HepG2 (cell line): ENCODE results near the gene SOAT2. TPM values are rescaled to one million over a fixed set of nuclear protein-coding genes. Genes with fewer than 3 reads are reported as not detected.

Source experiments
- CEBPZ ChIP-seq: IDR thresholded peaks from 2 replicates; pipeline ENCODE4 v1.6.1; 2012; ENCODE audit warnings: low read length, improper control_type of control experiment
- DMAP1 ChIP-seq: IDR thresholded peaks from 2 replicates; pipeline ENCODE4 v1.6.1; 2016
- ELF3 ChIP-seq: IDR thresholded peaks from 2 replicates; pipeline ENCODE4 v1.6.1; 2016; ENCODE audit warnings: missing genetic modification reagents, missing compliant biosample characterization
- KIAA2018 ChIP-seq: sonication (generic); formaldehyde crosslinking; IDR thresholded peaks from 2 replicates; pipeline ENCODE4 v1.5.0; 2020; ENCODE audit warnings: mild to moderate bottlenecking, missing genetic modification reagents, borderline replicate concordance
- LRRFIP1 ChIP-seq: sonication (generic); formaldehyde crosslinking; conservative IDR thresholded peaks from 2 replicates; pipeline ENCODE4 v1.4.0; 2020; ENCODE audit warnings: missing genetic modification reagents
- TFDP1 ChIP-seq: IDR thresholded peaks from 2 replicates; pipeline ENCODE4 v1.6.1; 2016; ENCODE audit warnings: missing compliant biosample characterization, missing genetic modification reagents, borderline replicate concordance
- THAP7 ChIP-seq: sonication (generic); formaldehyde crosslinking; IDR thresholded peaks from 2 replicates; pipeline ENCODE4 v1.8.1; 2023; ENCODE audit warnings: mild to moderate bottlenecking, missing genetic modification reagents
- ZNF230 ChIP-seq: sonication (generic); formaldehyde crosslinking; IDR thresholded peaks from 2 replicates; pipeline ENCODE4 v1.4.0; 2020; ENCODE audit warnings: mild to moderate bottlenecking, missing genetic modification reagents
- ZNF232 ChIP-seq: sonication (generic); formaldehyde crosslinking; IDR thresholded peaks from 2 replicates; pipeline ENCODE4 v1.4.0; 2020; ENCODE audit warnings: missing genetic modification reagents, borderline replicate concordance
- ZNF234 ChIP-seq: sonication (generic); formaldehyde crosslinking; conservative IDR thresholded peaks from 2 replicates; pipeline ENCODE4 v1.5.1; 2020; ENCODE audit warnings: mild to moderate bottlenecking, missing genetic modification reagents
- ZNF235 ChIP-seq: sonication (generic); formaldehyde crosslinking; IDR thresholded peaks from 2 replicates; pipeline ENCODE4 v1.8.1; 2023; ENCODE audit warnings: mild to moderate bottlenecking, missing genetic modification reagents, borderline replicate concordance
- ZNF430 ChIP-seq: sonication (generic); formaldehyde crosslinking; IDR thresholded peaks from 2 replicates; pipeline ENCODE4 v1.9.0; 2021; ENCODE audit warnings: mild to moderate bottlenecking, missing genetic modification reagents
- polyA plus RNA-seq, 8 experiments: library from polyadenylated mRNA; depleted of rRNA in 3 of 8; stranded (reverse) in 7 of 8; unstranded in 1 of 8; fragments of >200 nt; fragmentation: Illumina TruSeq in 4 of 8; extraction: Trizol in 4 of 8; gene quantifications; 2 replicates each; pipeline versions ENCODE4 v1.2.1 to v1.2.3, GENCODE V29; 2011 to 2016; ENCODE audit warnings: low read depth in 4 of 8, missing spikeins in 1 of 8, mixed read lengths in 1 of 8; ENCODE audit not compliant: insufficient read depth in 1 of 8
- total RNA-seq, 5 experiments: library from RNA; depleted of rRNA; stranded (reverse); fragments of >200 nt; fragmentation: Illumina TruSeq; extraction: Trizol; gene quantifications; 2 replicates each; pipeline ENCODE4 v1.2.3, GENCODE V29; 2016; ENCODE audit warnings: low read depth in 1 of 5

SOAT2 gene
- total and polyA plus RNA-seq, 2 of the 13 experiments (the other 11 are each of a cell fraction or from before 2014, with no cell fraction given) = 14.9 to 108 TPM

- TF ChIP-seq CEBPZ (no peak), ZNF430 (no peak), ZNF234 (CRISPR knock-in tag) (no peak), KIAA2018 (CRISPR knock-in tag) (no peak), DMAP1 (CRISPR knock-in tag) (no peak), ELF3 (no peak), LRRFIP1 (CRISPR knock-in tag) (no peak), ZNF230 (CRISPR knock-in tag) (no peak), ZNF235 (CRISPR knock-in tag) (no peak), THAP7 (CRISPR knock-in tag) (no peak), ZNF232 (CRISPR knock-in tag) (no peak), TFDP1 (CRISPR knock-in tag) (no peak)
These were observed 58.0 kb downstream of the SOAT2 start (continued) for GRCh38 chr12:53161119-53161911.
